ENCODE results near the gene HOXB6. TPM values are rescaled to one million over a fixed set of nuclear protein-coding genes. Genes with fewer than 3 reads are reported as not detected.
A peak's percentile ranks its signal among the peaks of the same experiment; 100 is the strongest.

The HOXB6 gene
- total RNA-seq, 1 donor from 2014 or later = not detected

- DNase-seq (ENCODE audit: low spot score) = peak; percentile 45
These were observed 42.5 kb upstream of the HOXB6 start for GRCh38 chr17:48647103-48647962.

DNA sequence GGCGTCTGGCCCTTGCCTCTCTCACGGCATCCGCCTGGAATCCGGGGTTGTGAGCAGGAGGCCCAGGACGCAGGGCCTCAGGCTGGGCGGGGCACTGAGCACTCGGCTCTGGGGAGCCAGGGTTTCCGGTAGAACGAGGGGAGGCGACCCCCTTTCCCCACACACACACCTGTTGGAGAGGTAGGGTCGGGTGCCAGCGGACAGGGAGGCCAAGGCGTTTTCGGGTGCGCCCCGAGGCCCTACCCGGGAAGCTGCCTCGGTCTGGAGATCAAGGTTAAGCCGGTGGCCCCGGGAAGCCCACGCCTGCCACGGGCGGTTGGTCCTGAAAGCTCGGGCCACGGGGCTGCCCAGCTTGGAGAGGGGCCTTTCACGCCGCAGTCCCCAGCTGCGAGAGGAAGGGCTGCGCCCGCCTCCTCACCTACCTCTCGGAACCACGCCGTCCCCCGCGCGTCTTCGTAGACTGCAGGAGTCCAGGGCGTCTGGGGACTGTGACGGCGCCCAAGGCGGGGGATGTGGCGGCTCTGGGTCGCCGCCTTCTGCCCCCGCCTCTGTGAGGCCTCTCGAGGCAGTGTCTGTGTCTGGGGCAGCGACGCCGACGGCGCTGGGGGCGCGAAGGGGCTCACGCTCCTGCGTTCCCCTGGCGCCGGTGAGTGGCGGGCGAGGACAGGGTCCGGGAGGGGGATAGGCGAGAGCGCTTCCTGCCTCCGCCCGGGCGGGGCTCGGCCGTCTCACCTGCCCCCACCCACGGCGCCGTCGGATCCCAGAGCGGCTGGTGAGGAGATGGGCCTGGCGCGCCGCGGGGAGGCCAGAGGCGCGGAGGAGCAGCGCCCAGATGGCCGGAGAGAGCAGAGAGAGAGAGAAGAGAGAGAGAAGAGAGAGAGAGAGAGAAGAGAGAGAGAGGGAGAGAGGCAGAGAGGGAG is 41.7 kb upstream of the HOXB6 start:
- no peak overlapping the region for H3K4me3 Mint-ChIP-seq
- peaks cover 2% of the 10 kb centered on the region for H3K36me3 Mint-ChIP-seq
- no peak overlapping the region for H3K9ac ChIP-seq
- H3K9me3 ChIP-seq (ENCODE audit: low read depth) = no peaks in the 10 kb centered on the region
- H3K27ac ChIP-seq = no peak overlapping the region
- no peak overlapping the region for H3K4me3 ChIP-seq
- H3F3A ChIP-seq (ENCODE audit: low read depth) = no peaks in the 10 kb centered on the region
- no peak overlapping the region for H3K27ac Mint-ChIP-seq
- DNase-seq (ENCODE audit: low spot score) = peak; percentile 42
- H4K20me1 ChIP-seq (ENCODE audit: low read depth) = peaks cover 68% of the 10 kb centered on the region
- no peak overlapping the region for H3K4me2 ChIP-seq
- H3K27me3 ChIP-seq = peaks cover 100% of the 10 kb centered on the region
- H3K27me3 Mint-ChIP-seq (ENCODE audit: insufficient read depth, low read depth) = peaks cover 72% of the 10 kb centered on the region
- no peak overlapping the region for H2AFZ ChIP-seq (replicated peaks)
- H3K36me3 ChIP-seq = no peaks in the 10 kb centered on the region
- no peaks in the 10 kb centered on the region for H3K4me1 ChIP-seq
- no peaks in the 10 kb centered on the region for H3K79me2 ChIP-seq (ENCODE audit: low read depth)
- no peaks in the 10 kb centered on the region for H3K4me1 Mint-ChIP-seq
- peaks cover 2% of the 10 kb centered on the region for H3K9me3 Mint-ChIP-seq
- TF ChIP-seq, protein P1, sequence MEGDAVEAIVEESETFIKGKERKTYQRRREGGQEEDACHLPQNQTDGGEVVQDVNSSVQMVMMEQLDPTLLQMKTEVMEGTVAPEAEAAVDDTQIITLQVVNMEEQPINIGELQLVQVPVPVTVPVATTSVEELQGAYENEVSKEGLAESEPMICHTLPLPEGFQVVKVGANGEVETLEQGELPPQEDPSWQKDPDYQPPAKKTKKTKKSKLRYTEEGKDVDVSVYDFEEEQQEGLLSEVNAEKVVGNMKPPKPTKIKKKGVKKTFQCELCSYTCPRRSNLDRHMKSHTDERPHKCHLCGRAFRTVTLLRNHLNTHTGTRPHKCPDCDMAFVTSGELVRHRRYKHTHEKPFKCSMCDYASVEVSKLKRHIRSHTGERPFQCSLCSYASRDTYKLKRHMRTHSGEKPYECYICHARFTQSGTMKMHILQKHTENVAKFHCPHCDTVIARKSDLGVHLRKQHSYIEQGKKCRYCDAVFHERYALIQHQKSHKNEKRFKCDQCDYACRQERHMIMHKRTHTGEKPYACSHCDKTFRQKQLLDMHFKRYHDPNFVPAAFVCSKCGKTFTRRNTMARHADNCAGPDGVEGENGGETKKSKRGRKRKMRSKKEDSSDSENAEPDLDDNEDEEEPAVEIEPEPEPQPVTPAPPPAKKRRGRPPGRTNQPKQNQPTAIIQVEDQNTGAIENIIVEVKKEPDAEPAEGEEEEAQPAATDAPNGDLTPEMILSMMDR (IDR thresholded peaks at IDR 0.05) = no peak
- TF ChIP-seq EZH2 (IDR thresholded peaks at IDR 0.05) = peak; percentile 95
- peak; percentile 92 for TF ChIP-seq EZH2phosphoT487 (IDR thresholded peaks at IDR 0.05)

More at GRCh38 chr17:48647103-48647962, 42.5 kb upstream of the HOXB6 start:
- Histone ChIP-seq H4K20me1 (ENCODE audit: low read depth) (peaks cover 59% of the 10 kb centered on the region), H3K79me2 (ENCODE audit: low read depth) (no peaks in the 10 kb centered on the region), H3K9ac (no peak overlapping the region), H3K27me3 (peaks cover 100% of the 10 kb centered on the region), H3K36me3 (no peaks in the 10 kb centered on the region), H3K4me3 (no peak overlapping the region), H3K27ac (no peak overlapping the region), H3K4me1 (no peaks in the 10 kb centered on the region), H3K9me3 (ENCODE audit: low read depth) (no peaks in the 10 kb centered on the region), H3F3A (ENCODE audit: low read depth) (no peaks in the 10 kb centered on the region), H3K4me2 (peak overlapping the region; percentile 48), H2AFZ (replicated peaks) (peak overlapping the region; percentile 5)
- peaks cover 65% of the 10 kb centered on the region for H3K27me3 Mint-ChIP-seq (ENCODE audit: insufficient read depth, low read depth)
- no peak overlapping the region for H3K4me3 Mint-ChIP-seq
- peak; percentile 69 for TF ChIP-seq EZH2 (IDR thresholded peaks at IDR 0.05)
- TF ChIP-seq, protein P1 (IDR thresholded peaks at IDR 0.05) = no peak
- TF ChIP-seq EZH2phosphoT487 (IDR thresholded peaks at IDR 0.05) = peak; percentile 4
- no peaks in the 10 kb centered on the region for H3K36me3 Mint-ChIP-seq
- peaks cover 2% of the 10 kb centered on the region for H3K9me3 Mint-ChIP-seq
- no peak overlapping the region for H3K27ac Mint-ChIP-seq
- H3K4me1 Mint-ChIP-seq = no peaks in the 10 kb centered on the region

- Mint-ChIP-seq H3K36me3 (peaks cover 2% of the 10 kb centered on the region), H3K27ac (no peak overlapping the region), H3K27me3 (ENCODE audit: insufficient read depth, low read depth) (peaks cover 77% of the 10 kb centered on the region), H3K9me3 (peaks cover 6% of the 10 kb centered on the region), H3K4me3 (no peak overlapping the region), H3K4me1 (no peaks in the 10 kb centered on the region)
- Histone ChIP-seq H2AFZ (replicated peaks) (no peak overlapping the region), H3K27ac (no peak overlapping the region), H3K9me3 (ENCODE audit: low read depth) (no peaks in the 10 kb centered on the region), H3K4me3 (no peak overlapping the region), H3K36me3 (no peaks in the 10 kb centered on the region), H4K20me1 (ENCODE audit: low read depth) (peaks cover 74% of the 10 kb centered on the region), H3K79me2 (ENCODE audit: low read depth) (no peaks in the 10 kb centered on the region), H3K27me3 (peaks cover 100% of the 10 kb centered on the region), H3K4me2 (no peak overlapping the region), H3F3A (ENCODE audit: low read depth) (no peaks in the 10 kb centered on the region), H3K4me1 (no peaks in the 10 kb centered on the region), H3K9ac (no peak overlapping the region)
- no peak for DNase-seq (ENCODE audit: low spot score)
- TF ChIP-seq EZH2phosphoT487 (IDR thresholded peaks at IDR 0.05) (no peak), EZH2 (IDR thresholded peaks at IDR 0.05) (no peak)
These were observed 40.9 kb upstream of the HOXB6 start for GRCh38 chr17:48645639-48646182.
